C1 segment of cervical spinal cord (tissue), 14 donors: Measurements from ENCODE around the gene C1orf94.

Source experiments
- DNase-seq, 14 donors: peaks; one replicate each; lab custom pipeline; 2025; lab: John Stamatoyannopoulos, UW

Gene C1orf94

GRCh38 chr1:34262023-34262853, 85.5 kb downstream of the C1orf94 start:
- DNase-seq = no peak

DNA sequence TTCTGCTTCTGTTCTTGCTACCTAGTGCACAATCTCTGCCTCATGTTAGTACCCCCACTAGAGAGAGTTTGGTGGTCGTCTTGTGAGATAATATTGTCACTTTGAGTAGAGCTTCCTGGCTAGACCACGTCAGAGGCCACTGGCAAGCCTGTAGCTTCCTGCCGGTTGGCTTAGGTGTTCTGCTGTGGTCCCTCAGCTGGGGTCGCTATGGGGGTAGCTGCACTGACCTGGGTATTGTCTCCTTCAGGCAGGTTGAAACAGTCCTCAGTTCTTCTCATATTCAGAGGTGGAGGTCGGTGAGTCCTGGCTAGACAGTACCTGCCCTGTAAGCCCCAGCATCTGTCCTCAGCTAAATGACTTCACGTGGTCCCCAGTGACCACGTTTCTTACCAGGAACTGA, 86.2 kb downstream of the C1orf94 start:
- DNase-seq = no peak

GRCh38 chr1:34263406-34263805, 86.7 kb downstream of the C1orf94 start:
- DNase-seq = no peak

DNA sequence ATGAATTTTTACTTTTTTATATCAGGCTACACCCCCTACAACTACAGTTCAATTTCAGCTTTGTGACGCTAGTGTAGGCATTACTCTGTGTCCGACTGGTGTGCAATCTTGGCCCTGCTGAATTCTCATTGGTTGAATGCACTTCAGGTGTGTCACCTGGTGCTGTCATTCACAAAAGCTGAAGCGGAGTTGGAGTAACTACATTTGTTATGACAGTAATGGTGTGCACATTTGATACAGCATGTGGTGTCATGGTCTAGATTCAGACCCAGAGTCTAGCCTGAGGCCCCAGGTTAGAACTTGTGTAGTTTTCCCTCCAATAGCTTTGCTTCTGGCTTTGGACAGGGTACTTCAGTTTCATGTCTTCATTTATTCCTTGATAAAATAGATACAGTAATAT, 88.7 kb downstream of the C1orf94 start:
- no peak for DNase-seq

DNA sequence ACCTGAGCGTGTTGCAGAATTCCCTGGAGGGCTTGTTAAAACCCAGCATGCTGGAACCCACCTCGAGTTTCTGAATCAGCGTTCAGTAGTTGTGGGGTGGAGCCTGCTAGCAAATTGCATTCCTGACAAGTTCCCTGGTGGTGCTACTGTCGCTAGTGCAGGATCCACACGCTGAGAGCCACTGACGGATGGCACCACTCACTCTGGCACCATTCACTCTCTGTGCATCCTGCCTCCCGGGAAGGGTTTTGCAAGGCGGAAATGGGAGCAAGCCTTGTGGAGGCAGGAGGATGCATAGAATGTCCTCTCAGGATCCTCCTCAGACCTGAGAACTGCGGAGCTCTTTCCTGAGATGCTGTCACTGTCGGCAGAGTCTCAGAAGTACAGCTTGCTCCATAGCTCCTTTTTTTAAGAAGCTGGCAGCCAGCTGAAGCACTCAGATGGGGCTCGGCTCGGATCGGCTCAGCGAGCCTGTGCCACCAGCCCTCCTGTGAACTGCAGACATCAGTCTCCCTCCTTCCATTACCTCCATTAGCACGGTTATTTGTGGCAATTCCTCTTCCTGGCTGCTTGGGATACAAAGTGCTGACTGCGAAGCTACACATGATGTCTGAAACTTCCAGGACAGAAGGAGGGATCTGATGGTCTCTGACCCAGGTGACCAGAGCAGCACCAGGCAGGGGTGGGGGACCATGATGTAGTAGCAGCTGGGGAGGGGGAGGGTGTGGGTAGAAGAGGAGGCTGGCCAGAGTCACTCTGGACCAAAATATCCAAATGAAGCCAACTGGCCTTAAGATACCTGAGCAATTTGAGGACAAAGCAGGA, 89.6 kb downstream of the C1orf94 start:
- DNase-seq = no peak

DNA sequence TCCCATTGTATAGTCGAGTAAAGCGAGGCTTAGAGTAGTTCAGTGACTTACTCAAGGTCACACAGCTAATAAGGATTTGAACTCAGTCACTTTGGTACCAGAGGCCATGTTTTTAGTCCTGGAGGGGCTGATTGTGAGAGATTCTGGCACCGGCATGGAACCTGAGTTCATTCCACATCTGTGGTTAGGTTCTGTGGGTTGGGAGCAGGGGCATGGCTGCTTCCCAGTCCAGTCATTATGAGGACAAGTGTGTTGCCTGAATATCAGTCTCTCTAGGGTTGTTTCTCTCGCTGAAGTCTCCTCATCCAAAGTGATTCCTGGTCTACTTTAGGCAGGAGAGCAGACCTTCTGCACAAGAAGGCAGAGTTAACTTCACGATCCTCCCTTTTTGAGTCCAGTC, 90.6 kb downstream of the C1orf94 start:
- DNase-seq = no peak

- no peak for DNase-seq
Measured at GRCh38 chr1:34268311-34268954, 91.7 kb downstream of the C1orf94 start.
